ENCODE data around the gene APRT. TPM values are rescaled to one million over a fixed set of nuclear protein-coding genes. Genes with fewer than 3 reads are reported as not detected.
"Not testable (repeated sequence)": the region's sequence is repeated elsewhere in the genome, so short reads cannot be mapped to it uniquely, and the experiment has no call there.

Gene APRT
- total RNA-seq, 1 donor from 2014 or later = 207 TPM

GRCh38 chr16:88785106-88785924 is 26.4 kb downstream of the APRT start, which contains the start of gene PIEZO1:
Gene PIEZO1 (minus strand): TSS chr16:88785220. CDS start chr16:88784964, 256 bp downstream.
- peak; percentile 60 for ATAC-seq

- peak; percentile 45 for ATAC-seq
Observed at GRCh38 chr16:88784856-88785105, 26.9 kb downstream of the APRT start.

DNA sequence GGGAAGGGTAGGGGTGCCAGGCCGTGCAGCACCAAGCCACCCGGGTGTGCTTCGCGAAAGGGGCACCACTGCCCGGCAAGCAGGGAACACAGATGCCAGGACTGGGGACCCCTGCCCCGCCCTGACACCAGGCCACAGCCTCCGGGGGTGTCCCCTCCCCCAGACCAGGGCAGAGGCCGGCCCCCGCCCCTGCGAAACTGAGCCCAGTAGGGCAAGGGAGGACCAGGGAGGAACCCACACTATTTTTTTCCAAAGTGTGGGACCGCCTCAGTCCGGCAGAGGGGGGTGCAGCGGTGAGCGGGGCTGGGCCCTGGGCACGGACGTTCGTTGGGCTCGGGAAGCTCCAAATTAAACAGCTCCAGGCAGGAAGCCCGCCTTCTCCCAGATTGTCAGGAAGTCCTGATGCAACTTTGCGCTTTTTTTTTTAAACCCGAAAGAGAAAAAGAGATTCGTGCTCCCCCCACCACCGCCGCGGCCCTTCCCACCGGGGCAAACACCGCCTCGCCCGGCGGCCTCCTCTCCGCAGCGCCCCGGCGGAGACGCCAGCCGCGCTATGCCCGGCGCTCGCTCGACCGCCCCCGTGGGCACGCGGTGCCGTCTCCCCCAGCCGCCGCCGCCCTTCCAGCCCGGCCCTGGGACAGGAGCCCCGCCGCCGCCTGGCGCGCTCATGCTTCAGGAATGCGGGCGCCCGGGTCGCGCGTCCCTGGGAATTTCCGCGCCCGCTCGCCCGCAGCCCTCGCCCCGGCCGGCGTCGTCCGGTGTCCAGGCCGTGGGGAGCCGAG is 27.5 kb downstream of the APRT start:
- ATAC-seq = peak; percentile 48

GRCh38 chr16:88783391-88784073 is 28.2 kb downstream of the APRT start:
- ATAC-seq = peak; percentile 4

GRCh38 chr16:88782454-88783390 is 29.0 kb downstream of the APRT start:
- ATAC-seq = peak; percentile 75

DNA sequence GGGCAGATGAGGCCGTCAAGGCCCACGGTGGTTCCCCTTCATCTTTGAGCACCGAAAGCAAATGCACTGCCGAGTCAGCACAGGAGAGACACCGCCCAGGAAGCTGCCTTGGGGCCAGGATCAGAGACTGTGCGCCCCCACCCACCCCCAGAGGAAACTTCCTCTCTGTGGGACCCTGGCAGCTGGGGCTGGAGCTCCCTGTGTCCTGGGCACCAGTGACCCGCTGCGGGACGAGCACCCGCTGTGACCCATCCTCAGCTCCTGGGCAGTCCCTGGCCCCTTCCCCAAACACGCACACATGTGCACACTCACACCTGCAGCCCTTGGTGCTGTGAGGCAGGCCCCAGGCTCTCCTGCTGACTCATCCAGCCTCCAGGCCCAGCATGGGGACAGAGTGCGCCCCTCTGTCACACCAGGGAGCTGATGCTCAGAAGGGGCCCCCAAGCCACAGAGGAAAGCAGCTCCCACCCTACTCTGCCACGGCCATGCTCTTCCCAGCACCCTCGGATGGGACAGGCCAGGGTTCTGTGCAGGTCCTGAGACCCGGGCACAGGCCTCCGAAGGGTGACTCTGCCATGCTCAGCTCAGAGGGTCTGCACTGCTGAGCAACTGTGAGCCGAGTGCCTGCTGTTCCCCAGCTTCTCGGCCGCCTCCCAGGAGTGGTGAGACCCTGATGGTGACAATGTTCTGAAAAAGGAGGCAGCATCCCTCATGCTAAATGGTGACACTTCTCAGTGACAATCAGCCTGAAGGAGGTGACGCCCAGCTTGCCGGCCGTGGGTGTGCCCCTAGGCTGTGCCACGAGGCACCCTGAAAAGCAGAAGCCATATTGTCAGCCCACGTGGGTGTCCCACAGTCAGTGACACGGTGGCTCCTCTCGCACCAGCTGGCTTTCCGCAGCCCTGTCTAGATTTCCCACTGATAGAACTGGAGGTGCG is 30.3 kb downstream of the APRT start:
- ATAC-seq = peak; percentile 2

GRCh38 chr16:88780142-88781062 is 31.3 kb downstream of the APRT start:
- ATAC-seq = no peak

DNA sequence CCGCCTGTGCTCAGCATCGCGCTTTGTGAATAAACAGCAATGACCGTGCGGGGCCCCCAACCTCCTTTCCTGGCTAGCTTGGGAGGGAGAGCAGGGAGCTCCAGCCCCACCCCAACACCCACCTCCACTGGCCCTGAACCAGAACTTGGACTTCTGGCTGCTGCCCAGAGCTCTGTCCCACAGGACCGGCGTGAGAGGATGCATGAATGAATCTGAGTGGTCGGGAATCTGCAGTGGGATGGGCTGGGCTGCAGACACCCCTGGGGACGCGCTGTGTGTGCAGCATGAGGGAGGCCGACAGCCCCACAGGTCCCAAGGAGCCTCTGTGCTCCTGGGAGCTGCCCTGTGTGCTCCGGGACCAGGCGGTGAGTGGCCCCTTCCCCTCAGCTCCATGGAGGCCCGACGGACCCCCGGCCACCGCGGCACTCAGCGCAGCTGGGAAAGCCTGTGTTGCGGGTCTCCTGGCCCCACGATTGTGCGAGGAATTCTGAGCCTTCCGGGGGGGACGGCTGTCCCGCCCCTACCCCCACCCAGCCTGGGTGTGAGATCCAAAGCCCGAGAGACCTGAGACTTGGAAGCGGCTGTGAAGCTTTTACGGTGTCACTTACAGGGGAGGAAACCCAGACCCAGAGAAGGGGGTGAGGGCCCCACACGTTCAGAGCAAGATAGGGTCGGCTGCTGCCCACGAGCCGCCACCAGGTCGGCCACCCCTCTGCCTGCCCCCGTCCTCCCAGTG is 32.2 kb downstream of the APRT start:
- no peak for ATAC-seq

DNA sequence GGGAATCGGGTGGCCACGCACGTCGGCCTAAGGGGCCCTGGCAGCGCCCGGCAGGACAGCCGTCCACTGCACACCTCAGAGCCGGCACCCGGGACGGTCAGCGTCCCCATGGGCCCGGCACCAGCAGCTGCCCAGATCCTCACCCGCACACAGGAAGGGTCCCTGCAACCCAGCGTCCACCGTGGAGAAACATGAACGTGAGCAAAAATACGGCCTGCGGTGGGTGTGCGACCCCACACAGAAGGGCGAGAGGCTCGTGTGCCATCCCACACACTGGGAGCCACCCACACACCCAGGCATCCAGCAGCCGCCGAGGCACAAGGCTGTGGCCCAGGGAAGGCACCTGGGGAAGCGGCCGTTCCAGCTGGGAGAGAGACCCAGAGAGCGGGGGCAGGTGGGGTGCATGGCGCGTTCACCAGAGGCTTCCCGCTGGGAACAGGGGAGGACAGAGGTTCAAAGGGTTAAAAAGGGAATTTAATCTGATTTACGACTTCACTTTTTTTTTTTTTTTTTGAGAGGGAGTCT is 33.1 kb downstream of the APRT start:
- ATAC-seq = no peak

- ATAC-seq = no peak
Observed at GRCh38 chr16:88778271-88778525, 33.5 kb downstream of the APRT start.

DNA sequence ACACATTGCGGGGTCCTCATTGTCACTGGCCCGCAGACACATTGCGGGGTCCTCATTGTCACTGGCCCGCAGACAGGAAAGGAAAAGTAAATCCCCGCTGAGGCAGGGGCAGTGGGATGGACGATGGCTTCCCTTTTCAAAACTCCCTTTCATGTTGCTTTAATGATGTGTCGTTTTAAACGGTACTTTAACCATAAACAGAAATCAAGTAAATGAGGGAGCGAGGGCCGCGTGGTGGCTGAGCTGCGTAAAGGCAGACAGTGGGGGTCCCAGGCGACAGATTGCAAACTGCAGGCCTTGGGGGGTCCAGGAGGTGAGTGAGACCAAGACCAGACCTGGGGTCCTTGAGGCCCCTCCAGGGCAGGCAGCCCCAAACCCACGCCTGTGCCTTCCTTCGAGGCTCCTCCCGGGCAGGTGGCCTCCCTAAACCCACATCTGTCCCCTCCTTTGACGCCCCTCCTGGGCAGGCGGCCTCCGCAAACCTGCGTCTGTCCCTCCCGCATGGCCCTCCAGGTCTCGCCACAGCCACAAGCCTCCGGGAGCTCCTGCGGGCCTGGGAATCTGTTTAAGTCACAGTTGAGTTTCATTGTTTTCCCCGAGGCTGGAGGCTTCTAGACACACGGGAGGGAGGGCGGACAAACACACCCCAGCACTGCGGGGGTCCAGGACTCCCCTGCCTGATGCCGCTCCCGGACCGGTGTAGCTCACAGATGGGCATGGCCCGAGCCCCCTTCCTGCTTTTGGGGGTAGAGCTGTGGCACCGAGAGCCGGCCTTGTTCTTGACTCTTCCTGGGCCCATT is 34.1 kb downstream of the APRT start:
- ATAC-seq = no peak

- no peak for ATAC-seq
Observed at GRCh38 chr16:88775825-88776224, 35.9 kb downstream of the APRT start.

- ATAC-seq = no peak
Observed at GRCh38 chr16:88774544-88775393, 37.0 kb downstream of the APRT start.

- ATAC-seq = no peak
Observed at GRCh38 chr16:88773812-88774291, 37.9 kb downstream of the APRT start.

- ATAC-seq = no peak
Observed at GRCh38 chr16:88772871-88773811, 38.6 kb downstream of the APRT start.

- ATAC-seq = not testable (repeated sequence)
Observed at GRCh38 chr16:88771781-88772180, 39.9 kb downstream of the APRT start.
